Measurements from ENCODE around the gene ORC2. TPM values are rescaled to one million over a fixed set of nuclear protein-coding genes. Genes with fewer than 3 reads are reported as not detected.

The ORC2 gene
- polyA plus RNA-seq, 2 of the 4 experiments (the other 2 are of a cell fraction): 20.9 to 24.5 TPM

- CTCF ChIA-PET: interaction anchor here (1.0 to 1.4 kb wide), 2 partner anchors 19 to 61 kb away, joined by 3 to 4 read pairs; no protein-coding TSS in a partner anchor
Measured at GRCh38 chr2:201008296-201008829, 44.9 kb upstream of the ORC2 start.

GRCh38 chr2:201007584-201007998 lies 44.1 kb upstream of the ORC2 start:
- 0 out of 3 replicates have a peak overlapping the region, but pooled peaks have one; percentile 52 for H3K4me2 ChIP-seq
- ChIA-PET CTCF (interaction anchor here (1.3 kb wide), 1 partner anchor 103 kb away, joined by 4 read pairs; no protein-coding TSS in a partner anchor), POLR2A (no interaction called here)
- FAIRE-seq (no peak), ATAC-seq (peak in 1 of 2 experiments; percentile 52; a peak in 3 of 6 replicates), DNase-seq (ENCODE audit: low read depth in 1 of 2, low spot score in 1 of 2) (no peak)
- H3K9me3 ChIP-seq: no peaks in the 10 kb centered on the region
- peaks cover 27% of the 10 kb centered on the region for H3K4me1 ChIP-seq
- TF ChIP-seq SREBF2 (IDR thresholded peaks at IDR 0.05) (no peak), RNF2 (IDR thresholded peaks at IDR 0.05; ENCODE audit: borderline replicate concordance, low read depth) (no peak), HES2 (IDR thresholded peaks at IDR 0.05) (no peak), ZFP36 (IDR thresholded peaks at IDR 0.05; ENCODE audit: borderline replicate concordance, partially characterized antibody) (no peak), HOXB5 (CRISPR knock-in tag; IDR thresholded peaks at IDR 0.05) (no peak), CHD2 (IDR thresholded peaks at IDR 0.05; ENCODE audit: low read length, partially characterized antibody) (no peak), NPAS2 (CRISPR knock-in tag; IDR thresholded peaks at IDR 0.05; ENCODE audit: borderline replicate concordance) (no peak), KDM5A (IDR thresholded peaks at IDR 0.05) (no peak)
- H3K4me3 ChIP-seq: no peak overlapping the region
- WGBS (ENCODE audit: missing lambda C conversion rate): 85% methylated on average over 3 of the region's 3 CpGs
- no peak overlapping the region for H3K27ac ChIP-seq

More at GRCh38 chr2:201008296-201008829, 44.9 kb upstream of the ORC2 start:
- no peak overlapping the region for H3K4me3 ChIP-seq
- ATAC-seq (peak in 1 of 2 experiments; percentile 39; a peak in 2 of 6 replicates), FAIRE-seq (no peak), DNase-seq (ENCODE audit: low read depth in 1 of 2, low spot score in 1 of 2) (peak in 1 of 2 experiments; percentile 31)
- POLR2A ChIA-PET: no interaction called here
- H3K4me2 ChIP-seq: peak overlapping the region; percentile 52
- WGBS (ENCODE audit: missing lambda C conversion rate): 57% methylated on average over 2 of the region's 2 CpGs
- H3K27ac ChIP-seq: peak overlapping the region in 1 of 2 experiments; percentile 49; a peak in 2 of 6 replicates
- H3K9me3 ChIP-seq: no peaks in the 10 kb centered on the region
- TF ChIP-seq RNF2 (IDR thresholded peaks at IDR 0.05; ENCODE audit: borderline replicate concordance, low read depth) (no peak), CEBPB (IDR thresholded peaks at IDR 0.05) (peak in 1 of 2 experiments; percentile 32; a peak in 1 of 4 replicates), BHLHE40 (IDR thresholded peaks at IDR 0.05; ENCODE audit: low read depth, low read length) (no peak)
- H3K4me1 ChIP-seq: peaks cover 27% of the 10 kb centered on the region

- ChIA-PET CTCF (interaction anchor here (1.1 to 1.3 kb wide), 2 partner anchors 18 to 102 kb away, joined by 3 to 4 read pairs; no protein-coding TSS in a partner anchor), POLR2A (no interaction called here)
- ATAC-seq: no peak
- Histone ChIP-seq H3K4me3 (no peak overlapping the region), H3K9me3 (no peaks in the 10 kb centered on the region), H3K4me2 (0 out of 3 replicates have a peak overlapping the region, but pooled peaks have one; percentile 29), H3K4me1 (peaks cover 27% of the 10 kb centered on the region), H3K27ac (no peak overlapping the region)
- no peak for DNase-seq (ENCODE audit: low read depth in 1 of 2, low spot score in 1 of 2)
- no peak for TF ChIP-seq REST (IDR thresholded peaks at IDR 0.05)
- FAIRE-seq: no peak
Measured at GRCh38 chr2:201006704-201007103, 43.2 kb upstream of the ORC2 start.

- WGBS (ENCODE audit: missing lambda C conversion rate): 100% methylated on average over 3 of the region's 3 CpGs
- ChIA-PET POLR2A (no interaction called here), CTCF (interaction anchor here (1.5 kb wide), 1 partner anchor 173 kb away, joined by 3 read pairs; no protein-coding TSS in a partner anchor)
- DNase-seq (ENCODE audit: low read depth in 1 of 2, low spot score in 1 of 2) (no peak), FAIRE-seq (no peak), ATAC-seq (no peak)
- TF ChIP-seq MAZ (IDR thresholded peaks at IDR 0.05; ENCODE audit: borderline replicate concordance, low read depth, low read length) (no peak), HEYL (CRISPR knock-in tag; IDR thresholded peaks at IDR 0.05) (no peak), NR3C1 (IDR thresholded peaks at IDR 0.05) (no peak)
- no peak overlapping the region for H3K4me2 ChIP-seq
- no peak overlapping the region for H3K27ac ChIP-seq
- no peak overlapping the region for H3K4me3 ChIP-seq
- H3K4me1 ChIP-seq: peaks cover 27% of the 10 kb centered on the region
- no peaks in the 10 kb centered on the region for H3K9me3 ChIP-seq
Measured at GRCh38 chr2:201004370-201004769, 40.9 kb upstream of the ORC2 start.
